GM21526 (cell line): Measurements from ENCODE around the gene RACGAP1.

Experiments used
- ATAC-seq: cut with Tn5 transposase; IDR thresholded peaks from one replicate; pipeline ENCODE4 v1.9.1; 2021; ENCODE audit warnings: moderate library complexity; ENCODE audit not compliant: unreplicated experiment, low FRiP score

The RACGAP1 gene

DNA sequence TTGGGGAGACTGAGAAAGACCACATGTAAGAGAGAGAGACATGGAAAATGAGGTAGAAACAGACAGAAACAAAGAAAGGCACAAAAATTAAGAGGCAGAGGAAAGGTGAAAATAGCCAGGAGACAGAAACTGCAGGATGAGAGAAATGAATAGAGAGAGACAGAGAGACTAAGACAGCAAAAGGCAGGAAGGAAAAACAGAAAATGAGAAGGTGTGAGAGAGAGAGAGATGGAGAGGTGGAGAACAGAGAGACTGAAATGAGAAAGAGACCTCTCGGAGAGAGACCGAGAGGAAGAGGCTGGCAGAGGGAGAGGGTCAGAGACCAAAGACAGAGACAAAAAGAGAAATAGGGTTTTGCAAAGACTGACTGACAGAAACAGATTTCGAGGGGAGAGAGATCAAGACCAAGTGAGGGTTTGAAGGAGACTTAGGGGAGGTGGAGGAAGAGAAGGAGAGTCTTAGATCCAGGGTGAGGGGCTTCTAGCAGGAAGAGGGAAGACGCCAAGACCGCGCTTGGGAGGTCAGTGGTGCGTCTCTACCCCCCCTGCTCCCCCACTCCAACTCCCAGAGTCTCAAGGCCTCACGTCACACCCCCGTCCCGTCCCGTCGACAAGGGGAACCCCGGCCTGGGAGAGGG, 64.7 kb downstream of the RACGAP1 start:
- ATAC-seq, result no peak

DNA sequence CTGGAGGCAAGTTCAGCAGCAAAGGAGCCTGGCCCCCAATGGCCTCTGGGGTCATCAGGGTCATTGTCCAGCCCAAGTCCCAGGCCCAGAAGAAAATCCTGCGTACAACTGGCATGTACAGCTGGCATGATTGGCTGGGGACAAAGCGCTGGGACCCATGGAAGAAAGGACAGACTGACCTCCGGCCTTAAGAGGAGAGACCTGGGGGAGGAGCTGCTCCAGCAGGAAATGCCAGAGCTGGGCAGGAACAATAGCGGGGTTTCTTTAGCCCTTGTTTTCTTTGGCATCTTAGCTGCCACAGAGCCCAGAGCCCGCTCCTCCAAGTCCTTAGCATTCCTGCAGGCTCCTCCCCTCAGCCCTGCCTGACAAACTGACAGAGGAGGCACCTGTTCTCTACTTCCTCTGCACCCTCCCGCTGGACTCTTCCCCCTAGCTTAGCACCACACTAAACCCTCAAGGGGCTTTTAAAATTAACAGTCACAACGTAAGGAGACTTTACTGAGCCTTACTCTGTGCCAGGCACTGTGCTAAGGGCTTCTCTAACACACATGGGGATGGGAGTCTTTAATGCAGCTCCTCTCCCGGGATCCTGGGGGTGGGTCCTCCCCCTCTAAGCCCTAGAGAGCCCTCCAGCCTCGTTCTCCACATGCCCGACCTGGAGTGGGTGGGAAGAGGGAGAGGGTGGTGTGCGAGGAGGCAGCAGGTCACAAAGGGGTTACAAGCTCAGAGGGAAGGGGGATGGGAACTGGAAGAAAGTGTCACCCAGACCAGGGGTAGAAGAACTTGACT, 65.4 kb downstream of the RACGAP1 start:
- no peak for ATAC-seq

DNA sequence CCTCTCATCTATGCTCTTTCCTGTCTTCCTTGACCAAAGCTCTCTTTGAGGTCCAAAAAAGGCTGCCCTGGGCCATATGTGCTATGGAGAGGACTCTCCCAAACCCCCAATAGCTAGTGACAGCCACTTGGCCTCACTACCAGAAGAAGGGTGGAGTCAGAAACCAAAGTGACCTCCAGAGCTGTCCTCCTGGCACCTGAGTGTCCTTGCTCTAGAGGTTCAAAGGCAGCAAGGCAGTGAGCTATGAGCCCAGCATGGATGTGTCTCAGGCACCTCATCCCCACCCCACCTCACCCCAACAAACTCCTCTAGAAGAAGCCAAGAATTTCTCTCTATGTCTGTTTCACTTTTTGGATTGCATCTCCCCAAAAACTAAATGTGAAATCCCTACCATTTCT, 67.7 kb downstream of the RACGAP1 start:
- ATAC-seq, result no peak

DNA sequence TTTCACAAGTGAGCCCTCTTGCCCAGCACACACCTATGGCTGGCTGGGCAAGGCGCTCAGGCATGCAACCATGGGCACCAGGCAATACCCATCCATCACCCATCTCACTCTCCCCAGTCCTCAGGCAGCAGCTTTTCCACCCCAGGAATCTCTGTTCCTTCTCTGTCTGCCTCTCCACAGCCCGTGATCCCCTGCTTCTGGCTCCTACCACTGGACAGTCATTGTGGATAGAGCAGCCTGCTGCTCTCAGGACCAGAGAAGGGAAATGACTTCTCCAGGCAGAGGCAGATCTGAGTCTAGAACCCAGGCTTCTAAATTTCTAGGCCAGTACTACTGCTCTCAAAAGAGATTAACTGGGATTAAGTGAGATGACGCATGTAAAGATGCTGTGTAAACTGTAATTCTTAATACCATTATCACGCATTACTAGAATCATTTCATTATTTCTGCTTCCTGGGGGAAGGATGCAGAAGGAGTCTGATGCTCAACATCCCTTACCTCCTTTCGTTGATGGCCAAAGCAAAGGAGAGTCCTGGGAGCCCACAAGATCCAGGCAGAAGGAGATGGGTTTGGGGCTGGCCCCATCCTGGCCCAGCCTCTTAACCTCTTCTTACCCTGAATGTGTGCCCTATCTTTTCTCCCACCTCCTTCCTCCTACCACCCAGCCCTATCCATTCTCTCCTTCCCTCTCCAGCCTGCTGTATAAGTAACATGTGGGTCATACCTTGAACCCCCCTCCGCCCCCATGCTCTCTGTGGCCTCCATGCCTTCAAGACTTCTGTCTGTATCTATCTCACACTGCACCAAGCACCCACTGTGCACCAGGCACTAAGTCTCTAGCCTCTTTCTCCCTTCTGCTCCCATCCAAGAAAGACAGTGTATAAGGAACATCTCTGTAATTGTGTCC, 68.4 kb downstream of the RACGAP1 start:
- ATAC-seq, result no peak

DNA sequence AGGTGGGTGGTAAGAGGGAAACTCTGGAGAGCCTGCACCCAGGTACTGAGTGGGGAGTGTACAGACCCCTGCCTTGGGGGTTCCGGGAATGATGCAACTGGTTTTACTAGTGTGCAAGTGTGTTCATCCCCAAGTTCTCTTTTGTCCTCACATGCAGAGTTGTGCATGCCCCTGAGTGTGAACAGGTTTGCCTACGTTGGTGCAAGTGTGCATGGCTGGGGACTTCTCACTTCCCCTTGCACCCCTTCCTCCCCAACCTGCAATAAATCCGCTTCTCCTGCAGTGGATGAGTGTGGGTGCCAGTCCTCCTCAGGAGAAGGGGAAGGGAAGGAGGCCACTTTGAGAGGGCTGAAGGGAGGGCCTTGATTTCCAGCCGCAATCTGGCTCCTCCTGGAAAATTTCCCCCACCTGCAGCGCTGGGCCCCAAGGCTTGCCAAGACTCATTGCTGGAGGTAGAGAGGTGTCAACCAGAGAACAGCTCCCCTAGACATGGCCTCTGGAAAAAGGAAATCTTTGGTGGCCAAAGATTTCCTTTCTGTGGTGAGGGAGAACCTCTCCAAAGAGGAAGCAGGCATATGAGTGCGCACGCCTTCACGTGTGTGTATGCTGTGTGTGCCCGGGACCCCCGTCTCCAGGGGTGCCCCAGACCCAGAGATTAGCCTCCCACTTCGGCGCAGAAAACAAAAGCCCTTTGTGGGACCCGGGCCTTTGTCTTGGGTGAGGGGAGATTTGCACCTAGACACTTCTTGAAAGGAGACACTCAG, 69.2 kb downstream of the RACGAP1 start:
- ATAC-seq, result no peak

DNA sequence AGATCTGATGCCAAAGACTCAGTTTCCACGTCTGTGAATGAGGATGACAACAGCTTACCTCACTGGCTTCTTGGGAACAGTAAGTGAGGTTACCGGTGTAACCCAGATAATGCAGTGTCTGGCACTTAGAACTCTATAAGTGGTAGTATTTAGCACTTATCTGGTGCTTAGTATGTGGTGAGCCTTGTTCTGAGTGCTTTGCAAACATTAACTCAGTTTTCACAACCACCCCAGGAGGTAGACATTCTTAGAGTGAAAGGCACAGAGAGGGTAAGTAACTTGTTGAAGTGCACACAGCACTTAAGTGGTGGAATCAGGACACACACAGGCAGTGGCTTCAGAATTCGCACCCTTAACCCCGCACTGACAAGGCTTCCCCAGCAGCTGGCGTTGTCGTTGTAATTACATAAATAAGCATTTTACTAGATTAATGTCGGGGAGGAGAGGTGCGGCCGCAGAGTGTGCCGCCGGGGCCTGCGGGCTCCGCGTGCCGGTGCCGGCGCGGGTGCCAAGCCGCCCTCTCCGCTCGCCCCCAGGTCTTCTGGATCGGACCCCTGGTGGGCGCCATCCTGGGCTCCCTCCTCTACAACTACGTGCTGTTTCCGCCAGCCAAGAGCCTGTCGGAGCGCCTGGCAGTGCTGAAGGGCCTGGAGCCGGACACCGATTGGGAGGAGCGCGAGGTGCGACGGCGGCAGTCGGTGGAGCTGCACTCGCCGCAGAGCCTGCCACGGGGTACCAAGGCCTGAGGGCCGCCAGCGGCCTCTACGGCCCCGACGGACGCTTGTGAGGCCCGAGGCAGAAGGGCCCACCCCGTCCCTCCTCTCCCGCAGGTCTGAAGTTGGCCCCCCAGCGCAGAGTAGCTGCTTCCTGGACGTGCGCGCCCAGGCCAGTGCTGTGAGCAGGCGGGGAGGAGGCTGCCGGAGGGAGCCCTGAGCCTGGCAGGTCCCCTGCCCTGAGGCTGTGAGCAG, 70.1 kb downstream of the RACGAP1 start:
- ATAC-seq, result no peak

DNA sequence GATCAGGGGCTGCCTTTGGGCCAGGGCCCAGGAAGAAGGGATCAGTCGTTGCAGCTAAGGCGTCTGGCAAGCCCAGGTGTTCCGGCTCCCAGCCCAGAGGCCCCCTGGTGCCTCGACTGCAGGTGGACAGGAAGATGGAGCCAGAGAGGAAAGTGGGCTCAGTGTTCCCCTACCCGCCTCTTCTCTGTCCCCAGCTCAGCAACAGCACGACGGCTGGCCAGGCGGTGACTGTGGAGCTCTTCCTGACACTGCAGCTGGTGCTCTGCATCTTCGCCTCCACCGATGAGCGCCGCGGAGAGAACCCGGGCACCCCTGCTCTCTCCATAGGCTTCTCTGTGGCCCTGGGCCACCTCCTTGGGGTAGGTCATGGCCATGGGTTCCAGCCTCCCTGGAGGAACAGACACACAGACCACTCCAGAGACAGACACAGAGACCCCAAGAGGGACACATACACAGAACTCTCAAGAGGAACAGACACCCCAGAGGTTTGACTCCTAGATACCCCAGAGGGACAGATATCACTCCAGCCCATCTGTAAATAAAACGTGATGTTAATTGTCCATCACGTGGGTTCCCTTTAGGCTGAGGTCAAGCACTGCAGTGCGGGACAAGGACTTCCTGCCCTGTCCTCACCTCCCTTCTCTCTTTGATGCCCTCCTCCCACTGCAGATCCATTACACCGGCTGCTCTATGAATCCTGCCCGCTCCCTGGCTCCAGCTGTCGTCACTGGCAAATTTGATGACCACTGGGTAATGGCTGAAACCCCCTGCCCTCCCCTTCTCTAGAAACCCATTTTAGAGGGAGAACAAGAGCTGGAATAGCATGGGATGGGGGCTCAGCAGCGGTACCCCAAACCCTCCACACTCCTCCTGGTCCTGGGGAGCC, 71.1 kb downstream of the RACGAP1 start:
- no peak for ATAC-seq

DNA sequence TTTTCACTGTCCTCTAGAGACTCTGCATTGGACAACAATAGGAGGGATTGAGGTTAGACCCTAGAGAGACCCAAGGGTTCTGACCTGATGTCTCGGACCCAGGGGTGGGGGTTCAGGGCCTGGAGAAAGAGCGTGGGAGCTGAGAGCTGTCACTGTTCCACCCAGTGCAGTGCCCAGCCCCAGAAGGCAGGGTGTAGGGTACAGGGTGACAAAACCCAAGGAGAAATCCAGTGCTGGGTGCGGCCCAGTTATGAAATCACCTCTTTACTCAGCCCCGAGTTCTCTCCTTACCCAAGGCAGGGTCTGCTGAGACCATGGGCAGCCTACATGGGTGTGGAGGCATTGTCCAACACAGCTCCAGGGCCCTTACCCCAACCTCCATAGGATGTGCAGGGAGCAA, 72.1 kb downstream of the RACGAP1 start:
- ATAC-seq, result no peak

DNA sequence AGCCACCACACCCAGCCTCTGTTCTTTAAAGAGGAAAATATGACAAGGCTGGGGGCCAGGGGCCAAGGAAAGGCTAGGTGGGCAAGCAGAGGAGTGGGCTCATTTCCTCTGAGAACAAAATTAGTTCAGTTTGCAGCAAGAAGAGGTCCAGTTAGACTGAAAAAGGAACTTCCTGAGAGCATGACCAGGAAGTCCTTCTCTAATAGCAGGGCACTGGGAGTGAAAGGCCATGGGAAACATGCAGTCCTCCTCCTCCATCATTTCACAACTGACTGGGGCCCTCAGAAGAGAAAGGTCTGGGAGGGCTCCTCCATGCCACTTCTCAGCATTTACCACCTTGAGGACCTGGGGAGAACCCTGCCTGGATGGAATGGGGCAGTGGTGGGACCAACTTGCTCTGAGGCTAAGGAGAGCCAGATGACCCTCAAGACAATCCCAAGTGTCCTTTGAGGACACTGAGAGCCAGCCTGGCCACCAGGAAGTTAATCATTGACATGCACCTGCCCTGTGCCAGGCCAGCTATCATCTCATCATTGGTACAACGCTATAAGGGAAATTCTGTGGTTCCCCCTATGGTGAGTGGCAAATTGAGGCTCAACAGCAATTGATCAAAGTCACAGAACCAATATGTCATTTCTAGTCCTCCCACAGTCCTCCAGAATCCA, 72.8 kb downstream of the RACGAP1 start:
- ATAC-seq, result no peak

DNA sequence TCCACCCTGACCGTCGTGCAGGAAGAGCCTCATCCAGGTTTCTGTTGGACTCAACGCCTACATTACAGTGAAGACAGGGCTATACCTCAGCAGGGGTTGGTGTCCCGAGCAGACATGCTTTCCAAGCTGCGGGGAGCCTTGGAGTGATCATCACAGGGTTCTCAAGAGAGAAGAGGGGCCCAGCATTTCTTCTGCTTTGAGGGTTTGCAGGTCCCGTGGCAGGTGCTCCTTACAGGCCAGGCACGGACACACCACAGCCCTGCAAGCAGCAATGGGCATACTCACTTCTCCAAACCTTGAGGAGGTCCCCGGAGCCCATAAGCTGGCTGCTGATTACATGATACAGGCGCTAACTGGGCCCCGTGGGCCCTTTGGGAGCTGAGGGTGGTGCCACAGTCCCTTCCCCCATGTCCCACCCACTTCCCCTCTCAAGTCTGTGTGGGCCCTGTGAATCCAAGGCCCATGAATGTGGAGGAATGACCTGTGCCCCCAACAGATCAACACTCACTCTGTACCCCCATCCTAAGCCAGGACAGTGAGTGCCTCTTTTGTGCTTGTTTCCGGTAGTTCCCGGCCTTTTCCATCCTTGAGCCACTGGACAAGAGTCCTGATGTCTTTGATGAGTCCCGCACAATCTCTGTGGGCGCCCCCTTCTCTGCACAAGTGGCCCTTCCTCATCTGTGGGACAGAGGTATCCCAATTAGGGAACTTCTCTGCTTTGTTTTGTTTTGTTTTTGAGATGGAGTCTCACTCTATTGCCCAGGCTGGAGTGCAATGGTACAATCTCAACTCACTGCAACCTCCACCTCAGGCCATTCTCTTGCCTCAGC, 73.7 kb downstream of the RACGAP1 start:
- ATAC-seq, result no peak

DNA sequence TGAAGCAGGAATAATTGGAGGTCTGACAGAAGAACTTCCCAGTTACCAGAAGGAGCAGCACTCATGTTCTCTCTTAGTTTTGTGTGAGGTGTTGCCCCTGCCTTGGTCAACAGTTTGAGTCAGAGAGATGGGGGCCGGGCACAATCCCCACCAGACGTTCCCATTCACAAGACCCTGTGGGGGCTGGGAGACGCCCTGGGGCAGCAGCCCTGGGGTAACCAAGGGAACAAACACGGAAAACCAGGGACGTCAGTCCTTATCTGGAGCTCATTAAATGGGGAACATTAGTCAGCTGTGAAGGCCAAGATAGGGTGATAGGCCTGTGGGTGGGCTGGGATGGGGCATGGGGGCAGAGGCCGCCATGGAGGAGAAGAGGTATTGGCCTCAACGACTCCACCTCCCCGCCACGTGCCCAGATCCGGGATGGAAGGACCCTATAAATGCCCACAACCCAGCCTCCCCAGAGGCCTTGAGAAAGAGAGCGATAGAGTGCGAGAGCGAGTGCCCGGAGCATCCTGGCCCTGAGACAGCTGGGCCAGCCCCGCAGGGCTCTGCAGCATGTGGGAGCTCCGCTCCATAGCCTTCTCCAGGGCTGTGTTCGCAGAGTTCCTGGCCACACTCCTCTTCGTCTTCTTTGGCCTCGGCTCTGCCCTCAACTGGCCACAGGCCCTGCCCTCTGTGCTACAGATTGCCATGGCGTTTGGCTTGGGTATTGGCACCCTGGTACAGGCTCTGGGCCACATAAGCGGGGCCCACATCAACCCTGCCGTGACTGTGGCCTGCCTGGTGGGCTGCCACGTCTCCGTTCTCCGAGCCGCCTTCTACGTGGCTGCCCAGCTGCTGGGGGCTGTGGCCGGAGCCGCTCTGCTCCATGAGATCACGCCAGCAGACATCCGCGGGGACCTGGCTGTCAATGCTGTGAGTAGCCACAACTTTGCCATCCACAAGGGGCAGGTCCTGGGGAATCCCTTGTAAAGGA, 74.7 kb downstream of the RACGAP1 start, which contains the start of gene AQP2:
Gene AQP2 (plus strand): TSS at position 465 of the 979 bp plus-strand sequence. CDS start 94 bp downstream, at position 559.
- ATAC-seq, result no peak

DNA sequence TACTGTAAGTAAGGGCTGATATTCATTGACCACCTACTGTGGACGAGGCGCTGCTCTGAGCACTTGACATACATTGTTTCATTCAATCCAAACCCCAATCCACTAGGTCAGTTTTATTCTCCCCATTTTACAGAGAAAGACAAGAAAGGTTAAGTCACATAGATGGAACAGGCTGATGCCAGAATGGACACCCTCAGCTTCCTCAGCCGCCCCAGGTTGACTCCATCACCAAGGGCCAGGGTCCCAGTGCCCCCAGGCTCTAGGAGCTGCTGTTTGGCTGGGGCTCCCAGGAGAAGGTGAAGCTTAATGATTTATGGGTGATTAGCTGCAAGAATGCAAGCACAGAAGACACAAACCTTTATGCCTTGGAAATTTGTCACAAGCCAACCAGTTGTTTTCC, 75.4 kb downstream of the RACGAP1 start:
- no peak for ATAC-seq

DNA sequence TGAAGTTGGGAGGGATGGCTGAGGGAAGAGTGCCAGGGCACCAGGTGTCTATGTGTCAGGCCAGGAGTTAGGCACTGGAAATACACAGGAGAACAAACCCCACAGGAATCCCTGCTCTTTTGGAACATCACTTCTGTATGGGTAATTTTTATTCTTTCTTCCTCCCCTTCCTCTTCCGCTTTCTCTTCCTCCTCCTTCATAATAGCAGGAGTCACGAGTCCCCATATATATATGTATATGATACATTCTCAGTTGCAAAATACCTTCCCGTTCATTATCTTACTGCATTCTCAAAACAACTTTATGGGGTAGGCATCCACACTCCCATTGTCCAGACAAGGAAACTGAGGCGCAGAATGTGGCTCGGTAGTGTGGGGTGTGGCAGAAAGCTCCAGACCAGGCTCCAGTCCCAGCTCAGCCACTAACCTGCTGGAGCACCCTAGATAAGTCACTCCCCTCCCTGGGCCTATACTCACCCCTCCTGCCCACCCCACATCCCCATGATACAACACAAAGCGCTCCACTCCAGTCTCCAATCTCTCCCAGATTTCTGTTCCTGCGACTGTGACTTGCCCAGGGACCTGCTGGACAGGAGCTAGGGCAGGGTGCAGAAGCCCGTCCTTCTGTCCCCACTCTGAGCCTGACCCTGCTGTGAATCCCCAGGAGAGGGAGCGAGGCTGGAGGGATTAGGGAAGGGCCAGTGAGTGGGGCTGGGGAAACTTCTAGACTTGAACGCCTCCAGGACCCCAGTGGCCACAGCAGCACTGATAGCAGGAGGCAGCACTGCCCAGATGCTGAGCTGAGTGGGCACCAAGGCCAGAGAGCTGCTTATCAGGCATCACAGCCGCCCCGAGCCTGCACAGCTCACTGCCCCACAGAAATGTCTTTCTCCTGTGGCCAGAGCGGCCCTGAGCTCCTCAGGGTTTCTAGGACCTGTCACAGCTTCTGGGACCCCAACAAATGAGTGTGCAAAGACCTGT, 76.1 kb downstream of the RACGAP1 start:
- no peak for ATAC-seq

DNA sequence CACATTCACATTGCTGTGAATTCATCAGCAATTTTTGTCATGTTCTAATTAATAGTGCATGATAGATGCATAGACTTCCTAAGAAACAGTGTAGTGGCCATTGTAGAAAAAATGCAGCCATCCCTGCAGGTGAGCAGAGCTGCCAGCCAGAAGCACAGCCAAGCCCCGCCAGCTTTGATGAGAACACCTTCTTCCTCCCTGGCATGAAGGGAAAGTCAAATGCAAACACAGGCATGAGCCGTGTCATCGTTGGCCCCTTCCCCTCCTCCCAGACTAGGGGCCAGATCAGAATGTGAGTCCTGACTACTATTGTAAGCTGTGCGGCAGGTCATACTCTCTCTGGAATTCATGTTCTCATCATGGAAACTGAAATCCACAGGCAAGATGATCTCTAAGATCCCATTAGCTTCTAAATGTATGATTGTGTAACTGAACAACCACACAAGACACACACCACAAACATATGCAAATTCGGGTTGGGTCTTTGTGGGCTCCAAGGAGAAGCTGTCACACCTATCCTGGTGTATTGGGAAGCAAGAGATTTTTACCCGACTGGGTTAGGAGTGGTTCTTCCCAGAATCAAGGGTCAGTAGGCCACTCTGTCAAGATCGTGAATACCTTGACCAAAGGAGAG, 77.6 kb downstream of the RACGAP1 start:
- ATAC-seq, result no peak
